CD4-positive, alpha-beta T cell (primary cell): ENCODE data around the gene DNER. TPM values are rescaled to one million over a fixed set of nuclear protein-coding genes. Genes with fewer than 3 reads are reported as not detected.

Experiments used
- ATAC-seq: fragments of 200-7000 bp; cut with Tn5 transposase; one replicate; pipeline ENCODE4 v1.10.0; 2022; ENCODE audit warnings: mild to moderate bottlenecking; ENCODE audit not compliant: poor library complexity
- CTCF ChIA-PET: fragments of 350-600 bp; sonication (Branson Sonifier 250); formaldehyde crosslinking; loops from one replicate; lab custom pipeline; 2021; ENCODE audit warnings: antibody characterized with exemption, inconsistent platforms; lab: Charles Lee
- POLR2A ChIA-PET: fragments of 350-600 bp; sonication (Branson Sonifier 250); formaldehyde crosslinking; loops from one replicate; lab custom pipeline; 2021; ENCODE audit warnings: antibody characterized with exemption, inconsistent platforms; lab: Charles Lee
- DNase-seq, 14 experiments: peaks; one replicate each; pipeline ENCODE4 v3.0.0-alpha.2; 2013 to 2020; ENCODE audit warnings: mixed read lengths in 2 of 14
- H3K27ac ChIP-seq, 2 donors: one replicate each; pipeline versions ENCODE4 v1.5.1 to v1.7.0; 2013; ENCODE audit warnings: low read length in 2 of 2, low read depth in 1 of 2, mild to moderate bottlenecking in 1 of 2
- H3K27me3 ChIP-seq, 2 experiments: 1 replicate in 1 of 2; 2 replicates in 1 of 2; pipeline versions ENCODE4 v1.6.1 to v1.7.0; 2013; ENCODE audit warnings: low read length in 2 of 2, control low read depth in 1 of 2, mild to moderate bottlenecking in 1 of 2, moderate library complexity in 1 of 2; ENCODE audit not compliant: insufficient read depth in 2 of 2, control insufficient read depth in 1 of 2
- H3K36me3 ChIP-seq: one replicate; pipeline ENCODE4 v1.6.1; 2013; ENCODE audit warnings: low read length, control low read depth; ENCODE audit not compliant: insufficient read depth
- H3K4me1 ChIP-seq: one replicate; pipeline ENCODE4 v1.6.1; 2013; ENCODE audit warnings: low read length, control low read depth; ENCODE audit not compliant: insufficient read depth
- H3K4me3 ChIP-seq: one replicate; pipeline ENCODE4 v1.5.1; 2013; ENCODE audit warnings: mild to moderate bottlenecking, low read length, moderate library complexity
- H3K9me3 ChIP-seq, 2 experiments: 1 replicate in 1 of 2; 2 replicates in 1 of 2; pipeline versions ENCODE4 v1.6.1 to v1.7.0; 2013; ENCODE audit warnings: low read length in 2 of 2, mild to moderate bottlenecking in 2 of 2, control low read depth in 1 of 2, moderate library complexity in 1 of 2; ENCODE audit not compliant: control insufficient read depth in 1 of 2, insufficient read depth in 1 of 2
- H3K27ac Mint-ChIP-seq: one replicate; pipeline ENCODE4 v1.8.0; 2020; ENCODE audit warnings: mixed read lengths
- H3K27me3 Mint-ChIP-seq: one replicate; pipeline ENCODE4 v1.8.0; 2021; ENCODE audit warnings: mixed read lengths
- H3K36me3 Mint-ChIP-seq: one replicate; pipeline ENCODE4 v1.8.0; 2021; ENCODE audit warnings: low read depth, mixed read lengths
- H3K4me1 Mint-ChIP-seq: one replicate; pipeline ENCODE4 v1.8.0; 2021; ENCODE audit warnings: low read depth, mixed read lengths
- H3K4me3 Mint-ChIP-seq: one replicate; pipeline ENCODE4 v1.8.0; 2020; ENCODE audit warnings: mild to moderate bottlenecking, mixed read lengths
- H3K9me3 Mint-ChIP-seq: one replicate; pipeline ENCODE4 v1.8.0; 2020; ENCODE audit warnings: mixed read lengths
- CTCF ChIP-seq: fragments of 200-600 bp; IDR thresholded peaks from one replicate; pipeline ENCODE4 v1.8.0; 2022; ENCODE audit warnings: antibody characterized with exemption, mild to moderate bottlenecking
- intact Hi-C, 2 experiments: fragments of 100-400 bp; cut with DNase I in 1 of 2; cut with micrococcal nuclease in 1 of 2; formaldehyde crosslinking; loops; one replicate each; pipeline versions ENCODE4 v1.15.1 to v1.9.0; 2023 to 2025; cut with DNase I, micrococcal nuclease
- total RNA-seq, 174 experiments: library from RNA in 2 of 174; stranded (reverse) in 2 of 174; gene quantifications; one replicate each; pipeline ENCODE4 v1.2.3 and lab custom pipeline; 2021 to 2026

The DNER gene
- total RNA-seq, 2 experiments from 2014 or later = not detected

- Histone ChIP-seq H3K27ac (no peak overlapping the region), H3K9me3 (peaks cover 4% of the 10 kb centered on the region in 2 experiments), H3K4me3 (no peak overlapping the region), H3K27me3 (no peaks in the 10 kb centered on the region), H3K36me3 (no peaks in the 10 kb centered on the region), H3K4me1 (no peaks in the 10 kb centered on the region)
- intact Hi-C loops = no loop called here
- ChIA-PET CTCF (no interaction called here), POLR2A (no interaction called here)
- ATAC-seq (no peak), DNase-seq (no peak)
- no peak overlapping the region for H3K27ac Mint-ChIP-seq
- no peaks in the 10 kb centered on the region for H3K36me3 Mint-ChIP-seq
- H3K9me3 Mint-ChIP-seq = peaks cover 8% of the 10 kb centered on the region
- no peaks in the 10 kb centered on the region for H3K4me1 Mint-ChIP-seq
- no peak overlapping the region for H3K4me3 Mint-ChIP-seq
- H3K27me3 Mint-ChIP-seq = peaks cover 29% of the 10 kb centered on the region
- no peak for TF ChIP-seq CTCF
These were observed 224.2 kb downstream of the DNER start for GRCh38 chr2:229490167-229490566.

- Histone ChIP-seq H3K36me3 (no peaks in the 10 kb centered on the region), H3K4me1 (no peaks in the 10 kb centered on the region), H3K27me3 (peaks cover 0 to 2% of the 10 kb centered on the region in 2 experiments), H3K9me3 (peaks cover 4% of the 10 kb centered on the region in 2 experiments), H3K4me3 (no peak overlapping the region), H3K27ac (no peak overlapping the region)
- ChIA-PET CTCF (no interaction called here), POLR2A (no interaction called here)
- Mint-ChIP-seq H3K36me3 (no peaks in the 10 kb centered on the region), H3K4me3 (no peak overlapping the region), H3K27ac (no peak overlapping the region), H3K27me3 (peaks cover 23% of the 10 kb centered on the region), H3K9me3 (peaks cover 8% of the 10 kb centered on the region), H3K4me1 (no peaks in the 10 kb centered on the region)
- ATAC-seq (no peak), DNase-seq (no peak)
- intact Hi-C loops = no loop called here
- no peak for TF ChIP-seq CTCF
These were observed 225.3 kb downstream of the DNER start for GRCh38 chr2:229489016-229489415.

GRCh38 chr2:229488232-229488631, 226.1 kb downstream of the DNER start:
- Mint-ChIP-seq H3K4me1 (no peaks in the 10 kb centered on the region), H3K27me3 (peaks cover 23% of the 10 kb centered on the region), H3K27ac (no peak overlapping the region), H3K9me3 (peaks cover 8% of the 10 kb centered on the region), H3K4me3 (no peak overlapping the region), H3K36me3 (no peaks in the 10 kb centered on the region)
- no peaks in the 10 kb centered on the region for H3K36me3 ChIP-seq
- POLR2A ChIA-PET = no interaction called here
- H3K27ac ChIP-seq = no peak overlapping the region
- DNase-seq (no peak), ATAC-seq (no peak)
- no peak for TF ChIP-seq CTCF
- peaks cover 0 to 2% of the 10 kb centered on the region in 2 experiments for H3K27me3 ChIP-seq
- intact Hi-C loops = no loop called here
- peaks cover 4% of the 10 kb centered on the region in 2 experiments for H3K9me3 ChIP-seq
- H3K4me1 ChIP-seq = no peaks in the 10 kb centered on the region
- CTCF ChIA-PET = no interaction called here
- H3K4me3 ChIP-seq = no peak overlapping the region
